Memory B cell (primary cell): ENCODE results near the gene HTR1B.

Source experiments
- ATAC-seq: fragments of 150-1000 bp; cut with Tn5 transposase; 2 replicates; pipeline ENCODE4 v1.10.0; 2021; ENCODE audit warnings: low read depth, mild to moderate bottlenecking, moderate library complexity
- DNase-seq, 2 donors: peaks; one replicate each; pipeline ENCODE4 v3.0.0; 2022; ENCODE audit warnings: low spot score in 2 of 2
- H3K27ac Mint-ChIP-seq: one replicate; pipeline ENCODE4 v1.8.0; 2022; ENCODE audit warnings: mild to moderate bottlenecking, moderate library complexity, mixed read lengths
- H3K27me3 Mint-ChIP-seq: one replicate; pipeline ENCODE4 v1.8.0; 2022; ENCODE audit warnings: mixed read lengths
- H3K36me3 Mint-ChIP-seq: one replicate; pipeline ENCODE4 v1.8.0; 2022; ENCODE audit warnings: mild to moderate bottlenecking, mixed read lengths
- H3K4me1 Mint-ChIP-seq: one replicate; pipeline ENCODE4 v1.8.0; 2022; ENCODE audit warnings: mixed read lengths
- H3K4me3 Mint-ChIP-seq: one replicate; pipeline ENCODE4 v1.8.0; 2022; ENCODE audit warnings: mild to moderate bottlenecking, moderate library complexity, mixed read lengths
- H3K9me3 Mint-ChIP-seq: one replicate; pipeline ENCODE4 v1.8.0; 2022; ENCODE audit warnings: mixed read lengths

HTR1B gene

GRCh38 chr6:77463861-77464494, 687 bp upstream of the HTR1B start:
- Mint-ChIP-seq H3K9me3 (peaks cover 1% of the 10 kb centered on the region), H3K4me3 (no peak overlapping the region), H3K27me3 (peaks cover 23% of the 10 kb centered on the region), H3K27ac (no peak overlapping the region), H3K4me1 (peaks cover 20% of the 10 kb centered on the region), H3K36me3 (no peaks in the 10 kb centered on the region)
- DNase-seq = no peak
- ATAC-seq = no peak

DNA sequence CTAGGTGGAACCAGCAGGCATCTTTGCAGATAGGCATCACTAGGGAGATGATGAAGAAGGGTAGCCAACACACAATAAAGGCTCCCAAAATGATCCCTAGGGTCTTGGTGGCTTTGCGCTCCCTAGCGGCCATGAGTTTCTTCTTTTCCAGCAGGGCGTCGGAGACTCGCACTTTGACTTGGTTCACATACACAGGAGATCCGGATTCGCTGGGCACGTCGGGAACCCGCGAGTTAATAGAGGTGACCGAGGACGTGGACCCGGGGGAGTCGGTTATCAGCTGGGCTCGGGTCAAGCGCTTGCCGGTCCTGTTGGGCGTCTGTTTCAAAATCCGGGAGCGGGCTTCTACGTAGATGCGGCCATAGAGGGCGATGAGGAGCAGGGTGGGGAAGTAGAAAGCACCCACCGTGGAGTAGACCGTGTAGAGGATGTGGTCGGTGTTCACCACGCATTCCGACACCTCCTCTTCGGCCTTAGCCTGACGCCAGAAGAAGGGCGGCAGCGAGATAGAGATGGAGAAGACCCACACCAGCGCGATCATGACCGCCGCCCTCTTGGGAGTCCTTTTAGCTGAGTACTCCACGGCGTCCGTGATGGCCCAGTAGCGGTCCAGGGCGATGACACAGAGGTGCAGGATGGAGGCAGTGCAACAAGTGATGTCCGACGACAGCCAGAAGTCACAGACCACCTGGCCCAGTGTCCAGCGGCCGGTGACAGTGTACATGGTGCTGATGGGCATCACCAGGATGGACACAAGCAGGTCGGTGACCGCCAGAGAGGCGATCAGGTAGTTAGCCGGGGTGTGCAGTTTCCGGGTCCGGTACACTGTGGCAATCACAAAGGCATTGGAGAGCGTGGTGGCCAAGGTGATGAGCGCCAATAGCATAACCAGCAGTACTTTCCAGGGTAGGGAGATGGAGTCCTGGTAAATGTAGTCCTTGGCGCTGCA, 658 bp downstream of the HTR1B start:
- peaks cover under 1% of the 10 kb centered on the region for H3K9me3 Mint-ChIP-seq
- H3K4me1 Mint-ChIP-seq = peaks cover 19% of the 10 kb centered on the region
- H3K27ac Mint-ChIP-seq = no peak overlapping the region
- H3K36me3 Mint-ChIP-seq = no peaks in the 10 kb centered on the region
- H3K4me3 Mint-ChIP-seq = peak overlapping the region; percentile 67
- DNase-seq = no peak
- peaks cover 24% of the 10 kb centered on the region for H3K27me3 Mint-ChIP-seq
- peak; percentile 15 for ATAC-seq

GRCh38 chr6:77461796-77462195, 1.5 kb downstream of the HTR1B start:
- H3K4me1 Mint-ChIP-seq = peaks cover 18% of the 10 kb centered on the region
- no peak overlapping the region for H3K4me3 Mint-ChIP-seq
- ATAC-seq (no peak), DNase-seq (no peak)
- no peak overlapping the region for H3K27ac Mint-ChIP-seq
- no peaks in the 10 kb centered on the region for H3K9me3 Mint-ChIP-seq
- no peaks in the 10 kb centered on the region for H3K36me3 Mint-ChIP-seq
- peaks cover 23% of the 10 kb centered on the region for H3K27me3 Mint-ChIP-seq

DNA sequence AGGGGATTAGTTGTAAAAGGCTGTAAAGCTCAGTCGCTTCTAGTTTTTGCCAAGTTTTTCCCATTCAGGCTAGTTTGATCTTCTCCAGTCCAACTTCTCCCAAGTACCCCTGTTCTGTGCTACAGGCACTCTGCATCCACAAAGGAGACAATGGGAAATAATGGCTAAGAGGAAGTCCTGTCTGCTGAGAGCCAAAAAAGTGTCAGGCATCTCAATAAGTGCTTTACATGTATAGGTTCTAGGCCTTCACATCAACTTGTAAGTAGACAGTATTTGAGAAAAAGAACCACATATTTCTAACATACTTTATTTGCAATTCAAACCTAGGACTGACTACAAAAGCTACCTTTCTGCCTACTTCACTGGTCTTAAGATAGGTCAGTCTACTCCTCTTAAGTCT, 4.9 kb downstream of the HTR1B start:
- H3K27ac Mint-ChIP-seq = no peak overlapping the region
- H3K4me1 Mint-ChIP-seq = peaks cover 11% of the 10 kb centered on the region
- peaks cover 17% of the 10 kb centered on the region for H3K27me3 Mint-ChIP-seq
- no peaks in the 10 kb centered on the region for H3K9me3 Mint-ChIP-seq
- ATAC-seq (no peak), DNase-seq (no peak)
- no peak overlapping the region for H3K4me3 Mint-ChIP-seq
- H3K36me3 Mint-ChIP-seq = no peaks in the 10 kb centered on the region

GRCh38 chr6:77457720-77458349, 5.5 kb downstream of the HTR1B start:
- Mint-ChIP-seq H3K36me3 (no peaks in the 10 kb centered on the region), H3K4me3 (no peak overlapping the region), H3K27ac (no peak overlapping the region), H3K27me3 (peaks cover 15% of the 10 kb centered on the region), H3K4me1 (peaks cover 7% of the 10 kb centered on the region), H3K9me3 (no peaks in the 10 kb centered on the region)
- peak in 1 of 2 donors; percentile 16 for DNase-seq
- no peak for ATAC-seq

DNA sequence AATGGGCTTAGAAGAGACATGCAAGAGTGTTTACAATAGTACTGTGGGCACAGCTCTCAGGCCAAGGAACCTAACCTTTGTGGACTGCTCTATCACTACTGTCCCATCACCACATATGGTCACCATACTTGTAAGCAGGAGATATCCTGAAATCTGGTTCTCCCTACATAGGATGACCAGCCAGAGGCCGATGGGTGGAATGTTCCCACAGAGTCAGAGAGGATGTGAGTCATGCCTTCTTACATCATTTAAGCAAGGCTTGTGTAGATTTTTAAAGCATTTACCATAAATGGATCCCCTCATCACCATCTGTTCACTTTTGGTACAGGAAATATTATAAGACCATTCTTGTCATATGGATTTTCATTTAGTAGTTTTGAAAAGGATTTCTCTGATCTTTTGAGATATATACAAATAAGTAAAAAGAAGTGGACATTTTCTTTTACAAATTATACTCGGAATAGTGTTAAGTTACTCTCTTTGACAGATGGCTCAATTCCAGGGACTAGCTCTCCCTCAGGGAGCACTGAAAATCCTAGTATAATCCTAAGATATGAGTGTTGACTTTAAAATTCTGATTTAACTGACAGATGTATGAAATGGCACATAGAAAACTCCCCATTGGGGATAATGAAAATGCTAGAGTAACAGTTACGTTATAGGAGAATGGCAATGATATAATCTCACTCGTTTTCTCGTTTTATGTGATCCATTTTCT, 6.6 kb downstream of the HTR1B start:
- Mint-ChIP-seq H3K27ac (no peak overlapping the region), H3K4me3 (no peak overlapping the region), H3K4me1 (no peaks in the 10 kb centered on the region), H3K27me3 (peaks cover 3% of the 10 kb centered on the region), H3K36me3 (no peaks in the 10 kb centered on the region), H3K9me3 (no peaks in the 10 kb centered on the region)
- ATAC-seq (no peak), DNase-seq (no peak)

DNA sequence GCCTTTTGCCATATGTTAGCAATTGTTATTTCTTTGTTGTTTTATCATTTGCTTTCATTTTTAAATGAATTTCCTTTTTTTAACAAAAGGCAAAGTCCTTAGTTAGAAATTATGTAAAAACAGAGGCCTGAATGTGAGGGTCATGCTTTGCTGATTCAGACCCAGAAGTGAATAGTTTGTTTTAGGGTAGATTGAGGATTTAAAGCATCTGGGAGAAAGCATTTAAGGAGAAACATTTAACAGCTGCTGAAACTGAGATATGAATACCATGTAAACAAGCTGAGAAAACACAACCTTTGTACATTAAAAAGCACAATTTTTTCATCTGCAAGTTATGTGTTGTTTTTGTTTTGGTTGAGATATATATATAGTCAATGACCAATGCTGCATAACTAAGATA, 8.0 kb downstream of the HTR1B start:
- DNase-seq (no peak), ATAC-seq (no peak)
- Mint-ChIP-seq H3K27me3 (peaks cover 3% of the 10 kb centered on the region), H3K27ac (no peak overlapping the region), H3K9me3 (no peaks in the 10 kb centered on the region), H3K36me3 (no peaks in the 10 kb centered on the region), H3K4me3 (no peak overlapping the region), H3K4me1 (no peaks in the 10 kb centered on the region)

GRCh38 chr6:77454386-77454785, 8.9 kb downstream of the HTR1B start:
- Mint-ChIP-seq H3K27ac (no peak overlapping the region), H3K36me3 (no peaks in the 10 kb centered on the region), H3K27me3 (peaks cover 3% of the 10 kb centered on the region), H3K4me3 (no peak overlapping the region), H3K9me3 (no peaks in the 10 kb centered on the region), H3K4me1 (no peaks in the 10 kb centered on the region)
- no peak for DNase-seq
- no peak for ATAC-seq

GRCh38 chr6:77451466-77451865, 11.8 kb downstream of the HTR1B start:
- Mint-ChIP-seq H3K36me3 (no peaks in the 10 kb centered on the region), H3K4me1 (no peaks in the 10 kb centered on the region), H3K9me3 (no peaks in the 10 kb centered on the region), H3K27me3 (peaks cover 2% of the 10 kb centered on the region), H3K4me3 (no peak overlapping the region), H3K27ac (no peak overlapping the region)
- ATAC-seq (no peak), DNase-seq (no peak)

GRCh38 chr6:77450924-77451323, 12.4 kb downstream of the HTR1B start:
- Mint-ChIP-seq H3K27ac (no peak overlapping the region), H3K9me3 (no peaks in the 10 kb centered on the region), H3K4me3 (no peak overlapping the region), H3K27me3 (no peaks in the 10 kb centered on the region), H3K36me3 (no peaks in the 10 kb centered on the region), H3K4me1 (no peaks in the 10 kb centered on the region)
- ATAC-seq (no peak), DNase-seq (no peak)

DNA sequence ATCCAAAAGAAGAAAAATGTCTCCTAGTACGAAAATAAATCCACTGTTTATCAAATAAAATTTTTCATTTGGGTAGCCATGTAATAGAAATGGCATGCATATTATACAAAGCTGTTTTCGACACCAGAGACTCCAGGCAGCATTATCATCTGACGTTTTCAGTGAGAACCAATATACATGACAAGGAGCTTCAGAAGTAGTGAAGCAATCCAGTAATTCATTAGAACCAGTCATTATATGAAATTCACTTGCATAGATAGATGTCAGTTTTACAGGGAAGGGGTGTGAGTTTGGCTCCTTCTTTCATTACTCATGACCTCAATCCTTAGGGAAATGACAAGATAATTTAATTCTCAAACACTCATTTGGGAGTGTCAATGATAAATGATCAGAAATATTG, 14.7 kb downstream of the HTR1B start:
- Mint-ChIP-seq H3K36me3 (no peaks in the 10 kb centered on the region), H3K4me3 (no peak overlapping the region), H3K9me3 (no peaks in the 10 kb centered on the region), H3K27ac (no peak overlapping the region), H3K27me3 (no peaks in the 10 kb centered on the region), H3K4me1 (no peaks in the 10 kb centered on the region)
- DNase-seq (no peak), ATAC-seq (no peak)

GRCh38 chr6:77447254-77447653, 16.0 kb downstream of the HTR1B start:
- Mint-ChIP-seq H3K9me3 (peaks cover 3% of the 10 kb centered on the region), H3K4me1 (no peaks in the 10 kb centered on the region), H3K27ac (no peak overlapping the region), H3K4me3 (no peak overlapping the region), H3K27me3 (no peaks in the 10 kb centered on the region), H3K36me3 (no peaks in the 10 kb centered on the region)
- ATAC-seq (no peak), DNase-seq (no peak)

GRCh38 chr6:77446249-77446648, 17.0 kb downstream of the HTR1B start:
- Mint-ChIP-seq H3K36me3 (no peaks in the 10 kb centered on the region), H3K9me3 (peaks cover 3% of the 10 kb centered on the region), H3K4me3 (no peak overlapping the region), H3K27ac (no peak overlapping the region), H3K4me1 (no peaks in the 10 kb centered on the region), H3K27me3 (no peaks in the 10 kb centered on the region)
- no peak for ATAC-seq
- no peak for DNase-seq

DNA sequence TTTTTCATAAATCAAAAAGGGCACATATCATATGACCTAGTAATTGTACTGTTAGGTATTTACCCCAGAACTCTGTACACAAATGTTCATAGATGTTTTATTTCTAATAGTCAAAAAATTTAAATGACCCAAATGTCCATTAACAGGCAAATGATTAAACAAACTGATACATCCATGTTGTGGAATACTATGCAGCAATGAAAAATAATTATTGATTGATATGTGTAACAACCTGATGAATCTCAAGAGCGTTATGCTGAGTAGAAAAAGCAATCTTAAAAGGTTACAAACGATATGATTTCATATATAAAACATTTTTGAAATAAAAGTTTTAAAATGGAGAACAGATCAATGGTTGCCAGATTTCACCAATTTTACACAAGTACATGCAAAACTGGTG, 18.1 kb downstream of the HTR1B start:
- H3K27me3 Mint-ChIP-seq = no peaks in the 10 kb centered on the region
- no peaks in the 10 kb centered on the region for H3K36me3 Mint-ChIP-seq
- no peak for ATAC-seq
- no peak overlapping the region for H3K4me3 Mint-ChIP-seq
- H3K27ac Mint-ChIP-seq = no peak overlapping the region
- H3K9me3 Mint-ChIP-seq = peaks cover 3% of the 10 kb centered on the region
- no peaks in the 10 kb centered on the region for H3K4me1 Mint-ChIP-seq
- no peak for DNase-seq
